IMR-90 (cell line): ENCODE results near the gene ATXN1. TPM values are rescaled to one million over a fixed set of nuclear protein-coding genes. Genes with fewer than 3 reads are reported as not detected.

Experiments
- ATAC-seq: fragments of 200-7000 bp; cut with Tn5 transposase; 2 replicates; pipeline ENCODE4 v1.9.1; 2020; ENCODE audit warnings: low read depth, mild to moderate bottlenecking, moderate library complexity
- BruUV-seq: library from RNA; stranded (reverse); fragments of 400-500 nt; replicated peaks from 2 replicates; lab custom pipeline; 2021; lab: Mats Ljungman, UMichigan
- CTCF ChIA-PET: fragments of 300-600 bp; formaldehyde crosslinking; extraction: SDS; loops from one replicate; lab custom pipeline; 2021; ENCODE audit warnings: antibody characterized with exemption; lab: Yijun Ruan, JAX
- POLR2A ChIA-PET: fragments of 300-600 bp; sonication (Branson Sonifier 250); formaldehyde crosslinking; loops from one replicate; lab custom pipeline; 2022; ENCODE audit warnings: antibody characterized with exemption; ENCODE audit not compliant: unreplicated experiment; lab: Charles Lee
- DNase-seq: peaks from one replicate; pipeline ENCODE4 v3.0.0; 2013
- H2AFZ ChIP-seq: replicated peaks from 2 replicates; pipeline ENCODE3; 2013; ENCODE audit warnings: low read length, mild to moderate bottlenecking; ENCODE audit not compliant: poor library complexity
- H2AK5ac ChIP-seq: 2 replicates; pipeline ENCODE4 v1.6.1; 2013; ENCODE audit warnings: low read depth, low read length, inconsistent platforms
- H2AK9ac ChIP-seq: replicated peaks from 2 replicates; pipeline ENCODE3; 2013; ENCODE audit warnings: mild to moderate bottlenecking, low read depth, low read length, moderate library complexity; ENCODE audit not compliant: poor library complexity
- H2BK120ac ChIP-seq: 2 replicates; pipeline ENCODE4 v1.6.1; 2013; ENCODE audit warnings: low read depth, low read length, inconsistent platforms
- H2BK15ac ChIP-seq: 3 replicates; pipeline ENCODE4 v1.6.1; 2013; ENCODE audit warnings: low read depth, low read length, inconsistent platforms
- H2BK20ac ChIP-seq: 2 replicates; pipeline ENCODE4 v1.6.1; 2013; ENCODE audit warnings: low read depth, mild to moderate bottlenecking, inconsistent platforms, low read length, moderate library complexity
- H2BK5ac ChIP-seq: 2 replicates; pipeline ENCODE4 v1.6.1; 2013; ENCODE audit warnings: mild to moderate bottlenecking, low read depth, low read length, inconsistent platforms; ENCODE audit not compliant: poor library complexity, severe bottlenecking
- H3K14ac ChIP-seq: replicated peaks from 2 replicates; pipeline ENCODE4 v1.6.1; 2013; ENCODE audit warnings: low read depth, low read length, inconsistent platforms
- H3K18ac ChIP-seq: 2 replicates; pipeline ENCODE4 v1.6.1; 2013; ENCODE audit warnings: low read depth, low read length, control low read depth
- H3K23ac ChIP-seq: 2 replicates; pipeline ENCODE4 v1.6.1; 2013; ENCODE audit warnings: low read depth, low read length, inconsistent platforms
- H3K27ac ChIP-seq: 2 replicates; pipeline ENCODE4 v1.5.1; 2013; ENCODE audit warnings: mild to moderate bottlenecking, control low read depth, low read length; ENCODE audit not compliant: insufficient read depth
- H3K27me3 ChIP-seq: 2 replicates; pipeline ENCODE4 v1.6.1; 2013; ENCODE audit warnings: low read length; ENCODE audit not compliant: control insufficient read depth, insufficient read depth
- H3K36me3 ChIP-seq: 2 replicates; pipeline ENCODE4 v1.6.1; 2013; ENCODE audit warnings: low read length, mixed read lengths; ENCODE audit not compliant: control insufficient read depth, insufficient read depth
- H3K4ac ChIP-seq: 2 replicates; pipeline ENCODE4 v1.6.1; 2013; ENCODE audit warnings: low read depth, low read length, inconsistent platforms
- H3K4me1 ChIP-seq: 2 replicates; pipeline ENCODE4 v1.6.1; 2013; ENCODE audit warnings: low read length, mixed read lengths; ENCODE audit not compliant: control insufficient read depth, insufficient read depth
- H3K4me2 ChIP-seq: 2 replicates; pipeline ENCODE4 v1.6.1; 2013; ENCODE audit warnings: low read depth, mild to moderate bottlenecking, control low read depth, low read length, moderate library complexity
- H3K4me3 ChIP-seq: 2 replicates; pipeline ENCODE4 v1.5.1; 2013; ENCODE audit warnings: low read depth, mild to moderate bottlenecking, control low read depth, low read length, moderate library complexity; ENCODE audit not compliant: insufficient read depth
- H3K56ac ChIP-seq: 2 replicates; pipeline ENCODE4 v1.6.1; 2013; ENCODE audit warnings: low read length, inconsistent platforms; ENCODE audit not compliant: insufficient read depth; ENCODE audit errors: extremely low read depth
- H3K79me1 ChIP-seq, 2 experiments: 2 replicates each; pipeline ENCODE4 v1.6.1; 2013; ENCODE audit warnings: low read length in 2 of 2, inconsistent platforms in 1 of 2, low read depth in 1 of 2
- H3K9ac ChIP-seq: 2 replicates; pipeline ENCODE4 v1.6.1; 2013; ENCODE audit warnings: low read depth, low read length, control low read depth
- H3K9me1 ChIP-seq: 2 replicates; pipeline ENCODE4 v1.6.1; 2013; ENCODE audit warnings: low read length, inconsistent platforms; ENCODE audit not compliant: insufficient read depth
- H3K9me3 ChIP-seq: 2 replicates; pipeline ENCODE4 v1.6.1; 2013; ENCODE audit warnings: low read length; ENCODE audit not compliant: control insufficient read depth, insufficient read depth
- H4K20me1 ChIP-seq: 2 replicates; pipeline ENCODE4 v1.6.1; 2013; ENCODE audit warnings: low read length, inconsistent platforms; ENCODE audit not compliant: insufficient read depth
- H4K5ac ChIP-seq: 2 replicates; pipeline ENCODE4 v1.6.1; 2013; ENCODE audit warnings: mild to moderate bottlenecking, low read depth, low read length, control low read depth
- H4K8ac ChIP-seq, 2 experiments: 2 replicates each; pipeline ENCODE4 v1.6.1; 2013; ENCODE audit warnings: low read depth in 2 of 2, low read length in 2 of 2, control low read depth in 1 of 2, inconsistent platforms in 1 of 2
- H4K91ac ChIP-seq: 2 replicates; pipeline ENCODE4 v1.6.1; 2013; ENCODE audit warnings: low read depth, low read length, inconsistent platforms; ENCODE audit not compliant: insufficient read depth
- BHLHE40 ChIP-seq: fragments of 150-350 bp; IDR thresholded peaks from 2 replicates; pipeline ENCODE4 v1.6.1; 2016; ENCODE audit warnings: mild to moderate bottlenecking, low read depth, low read length
- CHD1 ChIP-seq: IDR thresholded peaks from 2 replicates; pipeline ENCODE4 v1.6.1; 2012; ENCODE audit warnings: low read depth, low read length, improper control_type of control experiment
- MAZ ChIP-seq: IDR thresholded peaks from 2 replicates; pipeline ENCODE4 v1.6.1; 2012; ENCODE audit warnings: low read depth, mild to moderate bottlenecking, low read length, improper control_type of control experiment, moderate library complexity, borderline replicate concordance
- MXI1 ChIP-seq: IDR thresholded peaks from 2 replicates; pipeline ENCODE4 v1.6.1; 2012; ENCODE audit warnings: low read depth, mild to moderate bottlenecking, low read length, moderate library complexity, borderline replicate concordance
- NFE2L2 ChIP-seq: fragments of 150-350 bp; IDR thresholded peaks from 2 replicates; pipeline ENCODE4 v1.6.1; 2016; ENCODE audit warnings: low read depth, mild to moderate bottlenecking, low read length
- WGBS, 2 experiments: methylation state at CpG; one replicate each; pipeline versions ENCODE4 v1.1.5 to v1.1.7; 2013; ENCODE audit warnings: missing lambda C conversion rate in 2 of 2; ENCODE audit not compliant: insufficient read length in 1 of 2; ENCODE audit errors: extremely low coverage in 2 of 2; 5-methylcytosine and 5-hydroxymethylcytosine counted together
- dilution Hi-C: fragments of 300-500 bp; cut with HindIII; formaldehyde crosslinking; loops from one replicate; pipeline ENCODE4 v1.14.3; 2018; ENCODE audit warnings: low sequenced_read_pairs; ENCODE audit not compliant: unreplicated experiment
- in situ Hi-C: fragments of 300-500 bp; cut with MboI; formaldehyde crosslinking; loops from 3 replicates; pipeline ENCODE4 v1.14.3; 2019; ENCODE audit warnings: low sequenced_read_pairs, inconsistent platforms, mixed read lengths
- intact Hi-C: fragments of 100-400 bp; cut with micrococcal nuclease; formaldehyde crosslinking; loops from 2 replicates; pipeline ENCODE4 v1.10.0; 2022
- polyA plus RNA-seq, 3 experiments: library from polyadenylated mRNA; depleted of rRNA; stranded (reverse); fragments of >200 nt; gene quantifications; 2 replicates each; pipeline ENCODE4 v1.2.3, GENCODE V29; 2012; ENCODE audit warnings: low replicate concordance in 1 of 3
- total RNA-seq: library from RNA; depleted of rRNA; stranded (reverse); fragments of >200 nt; gene quantifications from 2 replicates; pipeline ENCODE4 v1.2.3, GENCODE V29; 2012
- TF ChIP-seq, protein P1 (sequence below): fragments of 150-350 bp; IDR thresholded peaks from 2 replicates; pipeline ENCODE4 v1.6.1; 2016; ENCODE audit warnings: low read depth, mild to moderate bottlenecking, low read length, moderate library complexity, borderline replicate concordance
- TF ChIP-seq, protein P2 (sequence below): conservative IDR thresholded peaks from 2 replicates; pipeline ENCODE4 v1.5.1; 2012; ENCODE audit warnings: mild to moderate bottlenecking, low read depth, low read length, improper control_type of control experiment
- TF ChIP-seq, protein P3 (sequence below): fragments of 150-350 bp; IDR thresholded peaks from 2 replicates; pipeline ENCODE4 v1.6.1; 2017; ENCODE audit warnings: mild to moderate bottlenecking, antibody characterized with exemption, low read length, low read depth

The ATXN1 gene
- total and polyA plus RNA-seq, 2 of the 4 experiments (the other 2 are of a cell fraction) = 7.3 to 11.1 TPM

DNA sequence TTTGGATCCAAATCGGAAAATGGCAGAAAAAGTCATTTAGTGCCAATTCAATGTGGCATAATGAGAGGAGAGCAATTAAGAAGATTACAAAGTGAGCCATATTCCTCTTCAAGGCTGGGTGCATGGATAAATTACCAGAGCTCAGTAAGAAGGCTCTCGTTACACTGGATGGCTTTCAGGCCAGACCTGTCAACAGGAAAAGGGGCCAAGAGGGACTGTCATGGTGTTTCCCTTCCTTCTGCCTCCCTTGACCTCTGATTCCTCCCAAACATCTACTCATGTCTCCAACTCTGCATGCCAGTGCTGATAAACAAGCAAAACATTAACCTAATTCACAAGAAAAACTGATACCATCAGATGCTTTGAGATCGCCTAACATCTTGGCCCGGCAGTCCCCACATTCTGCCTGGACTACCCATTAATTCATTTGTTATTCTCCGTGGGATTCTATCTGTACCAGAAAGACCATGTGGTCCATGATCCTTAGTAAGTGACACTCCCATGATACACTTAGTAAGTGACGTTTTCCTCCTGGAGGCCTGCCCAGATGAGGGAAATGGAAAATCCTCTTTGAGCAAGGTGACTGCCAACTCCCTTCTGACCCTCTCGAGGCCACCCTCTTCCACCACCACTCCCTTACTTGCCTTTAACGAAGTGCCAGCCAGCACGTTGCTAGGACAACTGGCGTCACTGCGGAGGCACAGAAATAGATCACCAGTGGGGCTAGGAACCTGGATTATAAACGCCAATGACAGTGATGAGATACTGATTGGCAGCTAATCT lies 283.7 kb downstream of the ATXN1 start:
- H2BK5ac ChIP-seq = no peak overlapping the region
- peaks cover 7 to 13% of the 10 kb centered on the region in 2 experiments for H3K79me1 ChIP-seq
- H3K9me1 ChIP-seq = peaks cover 6% of the 10 kb centered on the region
- no peak overlapping the region for H2AK9ac ChIP-seq
- H2BK15ac ChIP-seq = no peak overlapping the region
- no peak overlapping the region for H3K14ac ChIP-seq
- H3K56ac ChIP-seq = no peak overlapping the region
- no peak overlapping the region for H4K8ac ChIP-seq
- intact Hi-C loops (no loop called here), dilution Hi-C loops (no loop called here), in situ Hi-C loops (no loop called here)
- no CpG with 5 or more reads among the region's 12 CpGs for WGBS, 2 experiments
- POLR2A ChIA-PET = no interaction called here
- no peak overlapping the region for H3K4me2 ChIP-seq
- no peak overlapping the region for H3K4me3 ChIP-seq
- H2BK20ac ChIP-seq = no peak overlapping the region
- no peak overlapping the region for H4K91ac ChIP-seq
- H3K27me3 ChIP-seq = no peaks in the 10 kb centered on the region
- DNase-seq (no peak), ATAC-seq (no peak)
- no peak overlapping the region for H3K23ac ChIP-seq
- H3K9me3 ChIP-seq = peaks cover 5% of the 10 kb centered on the region
- H4K5ac ChIP-seq = no peak overlapping the region
- no peaks in the 10 kb centered on the region for H4K20me1 ChIP-seq
- no peak overlapping the region for H2BK120ac ChIP-seq
- peaks cover 13% of the 10 kb centered on the region for H3K4me1 ChIP-seq
- BruUV-seq = no TSS peak
- peak overlapping the region; percentile 44; the same call in 1 of the 2 replicates for H2AK5ac ChIP-seq
- H2AFZ ChIP-seq = no peak overlapping the region
- CTCF ChIA-PET = no interaction called here
- H3K18ac ChIP-seq = no peak overlapping the region
- peak overlapping the region; percentile 33; the same call in 1 of the 2 replicates for H3K4ac ChIP-seq
- no peak overlapping the region for H3K9ac ChIP-seq
- H3K27ac ChIP-seq = no peak overlapping the region
- peaks cover 9% of the 10 kb centered on the region for H3K36me3 ChIP-seq
- TF ChIP-seq BHLHE40 (no peak), MAZ (no peak), CHD1 (no peak), NFE2L2 (no peak), MXI1 (no peak)
- TF ChIP-seq, protein P1, sequence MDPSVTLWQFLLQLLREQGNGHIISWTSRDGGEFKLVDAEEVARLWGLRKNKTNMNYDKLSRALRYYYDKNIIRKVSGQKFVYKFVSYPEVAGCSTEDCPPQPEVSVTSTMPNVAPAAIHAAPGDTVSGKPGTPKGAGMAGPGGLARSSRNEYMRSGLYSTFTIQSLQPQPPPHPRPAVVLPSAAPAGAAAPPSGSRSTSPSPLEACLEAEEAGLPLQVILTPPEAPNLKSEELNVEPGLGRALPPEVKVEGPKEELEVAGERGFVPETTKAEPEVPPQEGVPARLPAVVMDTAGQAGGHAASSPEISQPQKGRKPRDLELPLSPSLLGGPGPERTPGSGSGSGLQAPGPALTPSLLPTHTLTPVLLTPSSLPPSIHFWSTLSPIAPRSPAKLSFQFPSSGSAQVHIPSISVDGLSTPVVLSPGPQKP = no peak
- TF ChIP-seq, protein P2, sequence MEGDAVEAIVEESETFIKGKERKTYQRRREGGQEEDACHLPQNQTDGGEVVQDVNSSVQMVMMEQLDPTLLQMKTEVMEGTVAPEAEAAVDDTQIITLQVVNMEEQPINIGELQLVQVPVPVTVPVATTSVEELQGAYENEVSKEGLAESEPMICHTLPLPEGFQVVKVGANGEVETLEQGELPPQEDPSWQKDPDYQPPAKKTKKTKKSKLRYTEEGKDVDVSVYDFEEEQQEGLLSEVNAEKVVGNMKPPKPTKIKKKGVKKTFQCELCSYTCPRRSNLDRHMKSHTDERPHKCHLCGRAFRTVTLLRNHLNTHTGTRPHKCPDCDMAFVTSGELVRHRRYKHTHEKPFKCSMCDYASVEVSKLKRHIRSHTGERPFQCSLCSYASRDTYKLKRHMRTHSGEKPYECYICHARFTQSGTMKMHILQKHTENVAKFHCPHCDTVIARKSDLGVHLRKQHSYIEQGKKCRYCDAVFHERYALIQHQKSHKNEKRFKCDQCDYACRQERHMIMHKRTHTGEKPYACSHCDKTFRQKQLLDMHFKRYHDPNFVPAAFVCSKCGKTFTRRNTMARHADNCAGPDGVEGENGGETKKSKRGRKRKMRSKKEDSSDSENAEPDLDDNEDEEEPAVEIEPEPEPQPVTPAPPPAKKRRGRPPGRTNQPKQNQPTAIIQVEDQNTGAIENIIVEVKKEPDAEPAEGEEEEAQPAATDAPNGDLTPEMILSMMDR = no peak
- TF ChIP-seq, protein P3, sequence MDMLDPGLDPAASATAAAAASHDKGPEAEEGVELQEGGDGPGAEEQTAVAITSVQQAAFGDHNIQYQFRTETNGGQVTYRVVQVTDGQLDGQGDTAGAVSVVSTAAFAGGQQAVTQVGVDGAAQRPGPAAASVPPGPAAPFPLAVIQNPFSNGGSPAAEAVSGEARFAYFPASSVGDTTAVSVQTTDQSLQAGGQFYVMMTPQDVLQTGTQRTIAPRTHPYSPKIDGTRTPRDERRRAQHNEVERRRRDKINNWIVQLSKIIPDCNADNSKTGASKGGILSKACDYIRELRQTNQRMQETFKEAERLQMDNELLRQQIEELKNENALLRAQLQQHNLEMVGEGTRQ = no peak
